Measurements from ENCODE around the gene KRTAP5-1.

DNA sequence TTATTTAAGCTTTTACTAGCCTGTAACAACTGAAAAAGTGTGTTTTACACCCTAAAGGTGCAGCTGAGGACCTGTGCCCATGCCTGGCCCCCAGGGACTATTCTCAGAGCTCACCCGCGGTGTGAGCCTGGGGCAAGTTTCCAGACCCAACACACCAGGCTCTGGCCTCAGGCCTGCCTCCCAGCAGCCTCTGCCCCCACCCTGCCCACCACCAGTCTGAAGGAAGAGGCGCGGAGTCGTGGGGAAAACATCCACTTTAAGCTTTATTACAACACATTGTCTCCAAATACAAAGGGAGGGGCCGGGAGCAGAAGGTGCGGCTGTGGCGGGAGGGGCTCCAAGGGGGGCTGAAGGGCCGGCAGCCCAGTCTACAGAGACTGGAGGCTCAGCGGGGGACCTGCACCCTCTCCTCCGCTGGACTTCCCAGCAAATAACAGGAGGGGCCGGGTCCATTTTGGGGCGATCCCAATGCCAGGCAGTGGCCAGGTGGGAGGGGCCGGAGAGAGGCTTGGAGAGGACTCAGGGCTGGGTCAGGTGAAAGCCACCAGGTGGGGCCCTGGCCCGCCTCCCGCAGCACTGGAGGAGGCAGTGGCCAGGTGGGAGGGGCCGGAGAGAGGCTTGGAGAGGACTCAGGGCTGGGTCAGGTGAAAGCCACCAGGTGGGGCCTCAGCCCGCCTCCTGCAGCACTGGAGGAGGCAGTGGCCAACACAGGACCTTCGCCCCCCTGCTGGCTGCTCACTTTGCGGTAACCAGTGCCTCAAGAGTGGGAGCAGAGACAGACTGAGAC lies 31.1 kb downstream of the KRTAP5-1 start:
- TF ChIP-seq EP300 (IDR thresholded peaks at IDR 0.05; ENCODE audit: borderline replicate concordance in 1 of 2, control insufficient read depth in 1 of 2, low read depth in 2 of 2, low read length in 2 of 2) (no peak), ZNF207 (IDR thresholded peaks at IDR 0.05; ENCODE audit: borderline replicate concordance) (no peak), JUND (IDR thresholded peaks at IDR 0.05; ENCODE audit: low read depth, low read length) (no peak), MYC (IDR thresholded peaks at IDR 0.05; ENCODE audit: insufficient read depth, insufficient read length, insufficient replicate concordance, low read length, severe bottlenecking) (no peak), EZH2 (IDR thresholded peaks at IDR 0.05; ENCODE audit: borderline replicate concordance, control insufficient read depth, low read depth, low read length) (no peak)
- TF ChIP-seq, protein P1, sequence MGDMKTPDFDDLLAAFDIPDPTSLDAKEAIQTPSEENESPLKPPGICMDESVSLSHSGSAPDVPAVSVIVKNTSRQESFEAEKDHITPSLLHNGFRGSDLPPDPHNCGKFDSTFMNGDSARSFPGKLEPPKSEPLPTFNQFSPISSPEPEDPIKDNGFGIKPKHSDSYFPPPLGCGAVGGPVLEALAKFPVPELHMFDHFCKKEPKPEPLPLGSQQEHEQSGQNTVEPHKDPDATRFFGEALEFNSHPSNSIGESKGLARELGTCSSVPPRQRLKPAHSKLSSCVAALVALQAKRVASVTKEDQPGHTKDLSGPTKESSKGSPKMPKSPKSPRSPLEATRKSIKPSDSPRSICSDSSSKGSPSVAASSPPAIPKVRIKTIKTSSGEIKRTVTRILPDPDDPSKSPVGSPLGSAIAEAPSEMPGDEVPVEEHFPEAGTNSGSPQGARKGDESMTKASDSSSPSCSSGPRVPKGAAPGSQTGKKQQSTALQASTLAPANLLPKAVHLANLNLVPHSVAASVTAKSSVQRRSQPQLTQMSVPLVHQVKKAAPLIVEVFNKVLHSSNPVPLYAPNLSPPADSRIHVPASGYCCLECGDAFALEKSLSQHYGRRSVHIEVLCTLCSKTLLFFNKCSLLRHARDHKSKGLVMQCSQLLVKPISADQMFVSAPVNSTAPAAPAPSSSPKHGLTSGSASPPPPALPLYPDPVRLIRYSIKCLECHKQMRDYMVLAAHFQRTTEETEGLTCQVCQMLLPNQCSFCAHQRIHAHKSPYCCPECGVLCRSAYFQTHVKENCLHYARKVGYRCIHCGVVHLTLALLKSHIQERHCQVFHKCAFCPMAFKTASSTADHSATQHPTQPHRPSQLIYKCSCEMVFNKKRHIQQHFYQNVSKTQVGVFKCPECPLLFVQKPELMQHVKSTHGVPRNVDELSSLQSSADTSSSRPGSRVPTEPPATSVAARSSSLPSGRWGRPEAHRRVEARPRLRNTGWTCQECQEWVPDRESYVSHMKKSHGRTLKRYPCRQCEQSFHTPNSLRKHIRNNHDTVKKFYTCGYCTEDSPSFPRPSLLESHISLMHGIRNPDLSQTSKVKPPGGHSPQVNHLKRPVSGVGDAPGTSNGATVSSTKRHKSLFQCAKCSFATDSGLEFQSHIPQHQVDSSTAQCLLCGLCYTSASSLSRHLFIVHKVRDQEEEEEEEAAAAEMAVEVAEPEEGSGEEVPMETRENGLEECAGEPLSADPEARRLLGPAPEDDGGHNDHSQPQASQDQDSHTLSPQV (IDR thresholded peaks at IDR 0.05): no peak
- TF ChIP-seq, protein P2, sequence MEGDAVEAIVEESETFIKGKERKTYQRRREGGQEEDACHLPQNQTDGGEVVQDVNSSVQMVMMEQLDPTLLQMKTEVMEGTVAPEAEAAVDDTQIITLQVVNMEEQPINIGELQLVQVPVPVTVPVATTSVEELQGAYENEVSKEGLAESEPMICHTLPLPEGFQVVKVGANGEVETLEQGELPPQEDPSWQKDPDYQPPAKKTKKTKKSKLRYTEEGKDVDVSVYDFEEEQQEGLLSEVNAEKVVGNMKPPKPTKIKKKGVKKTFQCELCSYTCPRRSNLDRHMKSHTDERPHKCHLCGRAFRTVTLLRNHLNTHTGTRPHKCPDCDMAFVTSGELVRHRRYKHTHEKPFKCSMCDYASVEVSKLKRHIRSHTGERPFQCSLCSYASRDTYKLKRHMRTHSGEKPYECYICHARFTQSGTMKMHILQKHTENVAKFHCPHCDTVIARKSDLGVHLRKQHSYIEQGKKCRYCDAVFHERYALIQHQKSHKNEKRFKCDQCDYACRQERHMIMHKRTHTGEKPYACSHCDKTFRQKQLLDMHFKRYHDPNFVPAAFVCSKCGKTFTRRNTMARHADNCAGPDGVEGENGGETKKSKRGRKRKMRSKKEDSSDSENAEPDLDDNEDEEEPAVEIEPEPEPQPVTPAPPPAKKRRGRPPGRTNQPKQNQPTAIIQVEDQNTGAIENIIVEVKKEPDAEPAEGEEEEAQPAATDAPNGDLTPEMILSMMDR (IDR thresholded peaks at IDR 0.05 in 2 of 3, conservative IDR thresholded peaks at IDR 0.05 in 1 of 3; ENCODE audit: control insufficient read depth in 2 of 3, extremely low read depth in 1 of 3, insufficient read depth in 1 of 3, low read depth in 3 of 3, low read length in 3 of 3): no peak
- TF ChIP-seq, protein P3, sequence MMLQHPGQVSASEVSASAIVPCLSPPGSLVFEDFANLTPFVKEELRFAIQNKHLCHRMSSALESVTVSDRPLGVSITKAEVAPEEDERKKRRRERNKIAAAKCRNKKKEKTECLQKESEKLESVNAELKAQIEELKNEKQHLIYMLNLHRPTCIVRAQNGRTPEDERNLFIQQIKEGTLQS (IDR thresholded peaks at IDR 0.05; ENCODE audit: borderline replicate concordance, extremely low read depth, low read depth, low read length): no peak
